HG03097 (cell line): ENCODE data around the gene ILDR2.
A peak's percentile ranks its signal among the peaks of the same experiment; 100 is the strongest.
"Not testable (repeated sequence)": the region's sequence is repeated elsewhere in the genome, so short reads cannot be mapped to it uniquely, and the experiment has no call there.

Source experiments
- ATAC-seq: cut with Tn5 transposase; IDR thresholded peaks from one replicate; pipeline ENCODE4 v1.9.1; 2021; ENCODE audit not compliant: unreplicated experiment, low FRiP score

The ILDR2 gene

GRCh38 chr1:166899769-166900168, 75.6 kb downstream of the ILDR2 start:
- ATAC-seq: no peak

GRCh38 chr1:166895766-166896165, 79.6 kb downstream of the ILDR2 start:
- ATAC-seq: no peak

GRCh38 chr1:166889776-166890175, 85.6 kb downstream of the ILDR2 start:
- ATAC-seq: no peak

GRCh38 chr1:166888373-166889111, 86.8 kb downstream of the ILDR2 start:
- no peak for ATAC-seq

GRCh38 chr1:166884971-166885370, 90.4 kb downstream of the ILDR2 start:
- no peak for ATAC-seq

GRCh38 chr1:166884040-166884642, 91.2 kb downstream of the ILDR2 start:
- ATAC-seq: no peak

GRCh38 chr1:166882893-166883292, 92.4 kb downstream of the ILDR2 start:
- no peak for ATAC-seq

- not testable (repeated sequence) for ATAC-seq
These were observed 97.0 kb downstream of the ILDR2 start for GRCh38 chr1:166878173-166878917.

GRCh38 chr1:166876540-166876838, 98.9 kb downstream of the ILDR2 start:
- no peak for ATAC-seq

- ATAC-seq: peak; percentile 89
These were observed 99.4 kb downstream of the ILDR2 start, which contains the start of gene TADA1 for GRCh38 chr1:166875734-166876539. Gene TADA1, minus strand, starts transcription at chr1:166876264. Its CDS starts 31 bp downstream, at chr1:166876233.

- no peak for ATAC-seq
These were observed 100.0 kb downstream of the ILDR2 start for GRCh38 chr1:166875302-166875733.

GRCh38 chr1:166874464-166874863, 100.9 kb downstream of the ILDR2 start:
- ATAC-seq: no peak

GRCh38 chr1:166870584-166870983, 104.8 kb downstream of the ILDR2 start:
- ATAC-seq: no peak

- ATAC-seq: no peak
These were observed 105.8 kb downstream of the ILDR2 start for GRCh38 chr1:166869318-166870099.

- ATAC-seq: no peak
These were observed 106.7 kb downstream of the ILDR2 start for GRCh38 chr1:166868639-166869038.

- ATAC-seq: no peak
These were observed 109.4 kb downstream of the ILDR2 start for GRCh38 chr1:166865926-166866325.

- ATAC-seq: no peak
These were observed 115.7 kb downstream of the ILDR2 start for GRCh38 chr1:166859597-166859996.

- ATAC-seq: no peak
These were observed 116.5 kb downstream of the ILDR2 start for GRCh38 chr1:166858726-166859419.
